GM18858 (cell line): ENCODE data around the gene APLP2.

ENCODE experiments used
- ATAC-seq: cut with Tn5 transposase; IDR thresholded peaks from one replicate; pipeline ENCODE4 v1.9.1; 2021; ENCODE audit not compliant: unreplicated experiment

The APLP2 gene

DNA sequence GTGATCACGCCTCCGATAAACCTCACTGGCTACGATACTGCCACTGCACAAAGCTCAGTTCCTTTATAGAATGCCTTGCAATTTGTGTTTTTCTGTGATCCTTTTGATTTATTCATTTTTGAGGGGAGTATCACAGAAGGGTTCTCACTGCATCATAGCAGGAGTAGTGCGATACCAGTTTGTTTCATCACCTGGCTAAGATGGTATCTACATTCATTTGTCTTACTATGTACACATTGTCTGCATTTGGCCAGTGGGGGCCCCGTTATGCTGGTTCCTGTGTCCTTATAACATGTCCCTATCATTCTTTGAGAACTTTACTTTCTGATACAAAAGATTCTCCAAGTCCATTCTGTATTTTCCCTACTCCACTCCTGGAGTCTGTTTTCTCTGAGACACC lies 44.6 kb downstream of the APLP2 start:
- no peak for ATAC-seq

DNA sequence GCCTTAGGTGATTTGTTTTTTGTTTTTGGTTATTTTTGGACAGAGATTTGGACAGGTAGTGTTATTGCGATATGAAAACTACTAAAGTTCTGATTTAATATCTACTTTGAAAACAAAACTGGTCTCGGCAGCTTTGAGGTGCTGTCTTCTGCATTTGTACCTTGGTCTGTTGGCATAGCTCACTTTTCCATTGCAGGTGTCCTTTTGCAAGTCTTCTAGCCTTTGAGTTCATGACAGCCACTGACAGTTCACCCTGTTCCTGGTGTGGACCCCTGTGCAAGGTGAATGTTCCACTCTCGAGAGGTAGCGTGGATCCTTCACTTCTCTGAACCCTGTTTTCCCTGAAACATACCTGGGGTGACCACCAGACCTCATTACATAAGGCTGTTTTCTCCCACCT lies 45.0 kb downstream of the APLP2 start:
- ATAC-seq, result no peak

DNA sequence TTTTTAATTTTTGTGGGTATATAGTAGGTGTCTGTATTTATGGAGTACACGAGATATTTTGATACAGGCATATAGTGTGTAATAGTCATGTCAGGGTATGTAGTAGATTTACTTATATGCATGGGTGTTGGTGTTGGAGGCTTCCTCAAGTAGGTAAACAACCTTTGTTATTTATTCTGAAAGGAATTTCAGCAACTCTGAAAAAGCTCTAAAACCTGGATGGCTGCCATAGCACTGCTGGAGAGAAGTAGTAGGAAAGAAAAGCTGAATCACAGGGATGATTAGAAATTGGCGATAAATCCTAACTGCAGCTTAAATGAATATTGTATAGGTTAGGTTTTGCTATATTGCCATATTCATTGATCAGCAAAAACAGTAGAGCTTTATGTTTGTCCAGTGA lies 45.5 kb downstream of the APLP2 start:
- ATAC-seq, result no peak

DNA sequence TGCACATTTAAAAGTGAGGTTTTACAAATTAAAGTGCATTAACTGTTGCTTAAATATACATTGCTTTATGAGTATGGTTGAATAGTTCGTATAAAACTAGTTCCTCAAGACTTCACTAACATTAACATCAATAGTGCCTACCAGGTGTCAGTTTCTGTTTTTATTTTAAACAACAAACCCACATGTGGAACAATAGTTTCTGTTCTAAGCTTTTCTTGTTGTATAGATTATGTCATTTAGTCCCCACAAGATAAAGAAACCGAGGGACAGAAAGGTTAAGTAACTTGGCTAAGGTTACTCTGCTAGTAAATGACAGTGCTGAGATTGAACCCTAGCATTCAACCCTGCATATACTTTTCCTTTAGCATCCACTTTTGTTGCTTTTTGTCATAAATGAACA lies 48.5 kb downstream of the APLP2 start:
- peak; percentile 90 for ATAC-seq

DNA sequence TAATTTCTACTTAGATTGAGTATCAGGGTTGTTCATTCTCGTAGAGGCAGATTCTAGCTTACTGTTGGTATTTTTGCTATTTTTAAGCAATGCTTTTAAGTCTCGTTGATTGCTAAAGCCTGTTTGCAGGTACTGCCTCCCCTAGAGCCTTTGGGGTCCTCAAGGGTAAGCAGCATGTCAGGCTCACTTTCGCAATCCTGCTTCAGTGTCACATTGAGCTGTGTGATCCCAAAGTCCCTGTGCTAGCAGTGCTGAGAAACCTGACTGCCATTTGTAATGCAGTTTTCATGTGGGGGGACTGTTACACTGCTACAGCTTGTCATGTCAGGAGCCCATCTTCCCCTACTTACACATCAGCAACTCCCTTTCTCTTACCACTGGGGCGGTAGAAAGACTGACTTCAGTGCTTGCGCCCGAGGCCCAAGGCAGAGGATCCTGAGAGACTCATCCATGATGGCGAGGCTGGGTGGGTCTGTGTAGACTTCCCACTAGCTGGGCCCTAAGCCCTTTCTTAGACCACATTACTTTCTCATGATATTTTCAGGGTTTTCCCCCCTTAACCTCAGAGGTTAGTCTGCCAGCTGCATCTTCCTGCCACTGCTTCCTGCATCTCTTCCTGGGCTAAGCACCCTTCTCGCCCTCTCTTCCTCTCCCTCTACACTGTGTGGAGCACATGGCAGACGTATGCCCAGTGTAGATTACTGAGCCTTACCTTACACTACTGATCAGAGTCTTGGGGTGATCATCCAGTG lies 49.1 kb downstream of the APLP2 start:
- ATAC-seq, result peak; percentile 35

DNA sequence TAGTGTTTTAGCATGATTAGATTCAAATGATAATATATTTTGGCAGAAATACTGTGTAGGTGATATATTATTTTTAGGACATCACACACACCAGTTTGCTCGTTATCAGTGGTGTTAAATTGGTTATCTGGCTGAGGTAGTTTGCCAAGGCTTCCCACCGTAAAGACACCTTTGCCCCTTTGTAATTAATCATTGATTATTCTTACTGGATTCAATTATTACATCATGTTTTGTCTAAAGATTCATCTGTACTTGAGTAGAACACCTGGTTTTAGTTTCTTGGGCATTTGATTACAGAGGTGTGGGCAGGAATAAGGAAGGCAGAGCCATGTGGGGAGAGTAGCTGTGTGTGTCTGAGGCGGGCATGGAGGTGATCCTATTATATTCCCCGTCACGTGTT lies 50.4 kb downstream of the APLP2 start:
- ATAC-seq, result no peak

DNA sequence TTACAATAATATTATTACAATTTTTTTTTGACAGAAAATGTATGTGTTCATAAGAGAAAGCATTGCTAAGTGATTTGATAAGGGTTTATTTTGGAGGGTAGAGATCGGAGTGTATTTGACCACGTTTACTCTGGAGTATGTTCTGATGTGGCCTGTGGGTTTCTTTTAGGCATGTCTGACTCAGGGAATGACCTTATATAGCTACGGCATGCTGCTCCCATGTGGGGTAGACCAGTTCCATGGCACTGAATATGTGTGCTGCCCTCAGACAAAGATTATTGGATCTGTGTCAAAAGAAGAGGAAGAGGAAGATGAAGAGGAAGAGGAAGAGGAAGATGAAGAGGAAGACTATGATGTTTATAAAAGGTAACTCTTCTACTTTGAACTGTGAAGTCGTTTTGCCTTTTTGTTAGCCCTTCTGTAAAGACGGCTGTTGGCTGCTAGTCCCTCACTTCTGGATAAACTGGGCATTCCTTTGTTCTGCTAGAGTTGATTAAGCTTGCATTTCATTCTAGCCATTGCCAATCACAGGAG lies 51.8 kb downstream of the APLP2 start:
- no peak for ATAC-seq

DNA sequence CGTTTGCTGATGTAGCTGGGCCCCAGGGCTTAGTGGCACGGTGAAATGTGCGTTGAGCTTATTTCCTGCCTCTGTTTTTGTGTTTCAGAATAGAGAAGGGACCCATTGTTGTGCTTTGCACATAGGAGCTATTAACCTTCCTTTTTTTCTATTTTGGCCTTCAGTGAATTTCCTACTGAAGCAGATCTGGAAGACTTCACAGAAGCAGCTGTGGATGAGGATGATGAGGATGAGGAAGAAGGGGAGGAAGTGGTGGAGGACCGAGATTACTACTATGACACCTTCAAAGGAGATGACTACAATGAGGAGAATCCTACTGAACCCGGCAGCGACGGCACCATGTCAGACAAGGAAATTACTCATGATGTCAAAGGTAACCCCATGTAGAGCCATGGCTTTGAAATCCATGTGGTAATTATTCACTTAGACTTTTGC lies 52.5 kb downstream of the APLP2 start:
- ATAC-seq, result no peak

DNA sequence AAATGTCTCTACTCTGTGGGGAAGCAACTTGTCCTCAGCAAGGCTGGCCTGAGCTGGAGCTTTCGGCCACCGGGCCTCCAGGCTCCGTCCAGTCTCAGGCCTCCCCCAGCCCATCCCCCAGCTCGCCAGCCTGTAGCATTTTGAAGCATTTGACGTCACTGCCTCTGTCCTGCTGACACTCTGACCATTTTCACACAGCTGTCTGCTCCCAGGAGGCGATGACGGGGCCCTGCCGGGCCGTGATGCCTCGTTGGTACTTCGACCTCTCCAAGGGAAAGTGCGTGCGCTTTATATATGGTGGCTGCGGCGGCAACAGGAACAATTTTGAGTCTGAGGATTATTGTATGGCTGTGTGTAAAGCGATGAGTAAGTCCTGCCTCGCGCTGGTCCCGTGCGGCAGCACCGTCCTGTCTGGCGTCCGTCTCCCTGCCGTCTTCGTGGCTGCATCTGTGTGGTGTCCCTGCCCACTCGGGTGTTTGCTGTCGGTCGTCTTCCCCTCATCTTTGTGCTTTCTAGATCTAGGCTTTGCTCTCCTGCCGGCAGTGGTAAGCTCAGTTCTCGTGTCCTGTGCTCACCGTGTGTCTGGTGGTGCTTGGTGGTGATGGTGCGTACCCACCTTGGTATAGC lies 53.8 kb downstream of the APLP2 start:
- ATAC-seq, result no peak

DNA sequence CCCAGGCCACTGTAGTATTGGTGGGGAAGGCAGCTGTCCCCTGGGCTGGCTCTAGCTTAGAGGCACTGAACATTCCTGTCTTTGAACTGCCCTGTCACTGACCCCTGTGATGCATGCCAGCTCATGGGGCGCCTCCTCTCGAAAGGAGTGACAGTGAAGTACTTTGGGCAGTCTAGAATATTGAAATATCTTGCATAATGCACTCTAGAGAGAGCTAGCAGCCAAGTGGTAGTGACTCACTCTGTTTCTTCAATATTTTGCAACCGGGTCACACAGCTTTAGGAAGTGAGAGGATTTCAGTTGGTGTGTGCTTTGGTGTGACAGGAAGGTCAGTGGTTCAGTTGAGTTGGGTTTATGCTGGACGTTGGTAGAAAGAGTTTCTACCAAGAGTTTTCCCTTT lies 54.4 kb downstream of the APLP2 start:
- ATAC-seq, result no peak

DNA sequence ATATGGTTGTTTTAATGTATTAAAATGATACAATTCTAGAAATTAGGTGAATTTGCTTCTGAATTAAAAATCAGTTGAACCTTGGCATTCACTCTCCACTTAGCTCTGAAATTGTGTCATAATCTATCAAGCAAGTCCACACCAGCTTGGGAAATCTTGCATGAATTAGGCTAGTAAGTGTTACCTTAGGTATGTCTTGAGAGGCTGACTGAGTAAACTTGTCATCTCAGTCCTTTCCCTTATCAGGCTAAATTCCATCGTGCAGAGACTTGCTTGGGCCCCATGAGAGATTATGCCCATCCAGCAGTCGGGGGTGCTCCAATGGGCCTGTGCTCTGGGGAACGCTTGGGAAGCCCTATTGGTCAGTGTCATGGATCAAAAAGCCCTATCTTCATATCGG lies 55.9 kb downstream of the APLP2 start:
- no peak for ATAC-seq

DNA sequence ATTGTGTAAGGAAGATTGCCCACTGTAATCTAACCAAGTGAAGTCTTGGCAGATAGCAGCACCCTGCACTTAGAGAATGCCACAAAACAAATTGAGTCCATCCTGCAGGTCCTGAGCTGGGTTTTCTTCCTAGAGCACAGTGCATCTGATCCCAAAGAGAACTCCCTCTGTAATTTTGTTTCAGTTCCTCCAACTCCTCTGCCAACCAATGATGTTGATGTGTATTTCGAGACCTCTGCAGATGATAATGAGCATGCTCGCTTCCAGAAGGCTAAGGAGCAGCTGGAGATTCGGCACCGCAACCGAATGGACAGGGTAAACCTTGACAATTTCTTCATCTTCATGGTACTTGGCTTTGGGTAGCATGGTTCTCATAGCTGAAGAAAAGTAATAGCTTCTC lies 56.8 kb downstream of the APLP2 start:
- no peak for ATAC-seq

DNA sequence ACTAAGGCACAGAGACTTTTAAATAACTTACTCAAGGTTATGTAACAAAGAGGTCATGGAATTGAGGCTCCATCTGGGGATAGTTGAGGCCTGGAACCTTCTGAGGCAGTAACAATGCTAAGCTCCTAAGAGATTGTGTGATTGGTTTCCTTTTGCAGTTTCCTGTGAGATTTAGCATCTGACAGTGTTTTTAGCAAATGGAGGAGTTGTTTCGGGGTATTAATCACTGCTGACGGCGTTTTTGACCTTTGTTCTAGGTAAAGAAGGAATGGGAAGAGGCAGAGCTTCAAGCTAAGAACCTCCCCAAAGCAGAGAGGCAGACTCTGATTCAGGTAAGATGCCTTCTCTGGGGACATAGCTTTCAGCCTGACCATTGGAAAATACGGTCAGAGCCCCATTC lies 57.8 kb downstream of the APLP2 start:
- ATAC-seq, result no peak

DNA sequence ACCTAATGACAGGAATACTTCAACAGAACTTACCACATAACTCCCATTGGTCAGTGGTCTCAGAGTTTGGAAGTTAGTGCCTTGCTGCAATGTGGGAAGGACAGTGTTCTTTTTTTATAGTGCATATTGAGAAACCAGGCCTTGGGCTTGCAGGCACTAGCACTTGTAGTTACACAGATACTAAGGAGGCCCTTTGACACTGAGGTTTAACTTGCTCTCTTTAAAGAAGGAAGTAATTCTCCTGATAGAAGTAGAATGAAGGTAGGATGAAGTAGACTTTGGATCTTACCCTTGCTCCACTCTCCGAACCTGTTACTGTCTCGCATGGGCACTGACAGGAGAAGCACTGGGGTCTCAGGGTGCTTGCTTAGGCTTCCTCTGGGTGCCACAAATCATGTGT lies 58.9 kb downstream of the APLP2 start:
- ATAC-seq, result no peak

DNA sequence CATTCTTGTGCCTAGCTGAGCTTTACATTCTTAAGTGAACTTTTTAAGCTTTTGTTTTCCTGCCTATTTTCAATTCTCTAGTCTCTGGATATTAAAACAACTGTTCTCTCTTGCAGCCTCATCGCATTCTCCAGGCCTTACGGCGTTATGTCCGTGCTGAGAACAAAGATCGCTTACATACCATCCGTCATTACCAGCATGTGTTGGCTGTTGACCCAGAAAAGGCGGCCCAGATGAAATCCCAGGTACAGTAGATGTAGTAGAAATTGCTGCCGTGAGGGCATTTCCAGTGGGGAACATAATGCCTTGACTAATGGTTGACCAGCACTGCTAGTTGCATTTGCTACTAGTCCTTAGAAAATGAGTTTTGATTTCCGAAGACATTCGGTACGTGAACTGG lies 60.2 kb downstream of the APLP2 start:
- no peak for ATAC-seq

DNA sequence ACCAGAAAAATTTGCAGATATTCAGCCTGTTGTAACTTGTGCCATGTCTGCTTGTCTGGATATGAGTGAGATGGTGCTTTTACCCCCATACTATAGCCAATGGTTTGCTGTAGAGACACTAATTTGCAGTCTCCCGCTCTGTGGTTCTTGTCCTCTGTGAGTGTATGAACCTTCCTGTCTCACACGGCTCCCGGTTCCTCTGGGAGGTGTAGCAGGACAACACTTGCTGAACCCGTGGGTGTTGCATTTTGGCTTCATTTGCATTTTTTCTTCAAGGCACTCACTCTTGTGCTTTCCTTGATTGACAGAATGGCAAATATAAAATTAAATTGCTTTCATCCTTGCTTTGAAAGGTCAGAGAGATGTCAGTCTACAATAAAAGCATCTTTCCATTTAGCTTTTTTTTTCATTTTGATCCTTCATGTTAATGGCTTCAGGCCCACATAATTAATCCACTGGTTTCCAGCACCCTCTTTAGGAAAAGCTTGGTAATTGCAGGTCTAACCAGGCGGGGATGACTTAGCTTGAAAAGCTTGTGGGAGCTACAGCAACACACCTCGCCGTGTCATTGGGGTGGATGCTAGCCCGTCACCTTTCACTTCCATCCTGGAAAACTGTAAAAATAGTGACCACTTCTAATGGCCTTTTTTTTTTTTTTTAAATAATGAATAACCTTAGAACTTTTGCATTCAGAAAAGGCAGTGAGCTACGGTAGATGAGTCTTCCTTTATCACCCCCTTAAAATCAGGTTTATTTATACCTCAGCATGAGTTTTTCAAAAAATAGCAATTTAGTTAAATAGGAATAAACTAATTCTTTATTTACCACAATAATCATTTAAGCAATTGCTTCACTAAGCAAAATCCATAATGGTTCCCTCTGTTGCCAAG lies 62.5 kb downstream of the APLP2 start:
- ATAC-seq, result peak; percentile 47

DNA sequence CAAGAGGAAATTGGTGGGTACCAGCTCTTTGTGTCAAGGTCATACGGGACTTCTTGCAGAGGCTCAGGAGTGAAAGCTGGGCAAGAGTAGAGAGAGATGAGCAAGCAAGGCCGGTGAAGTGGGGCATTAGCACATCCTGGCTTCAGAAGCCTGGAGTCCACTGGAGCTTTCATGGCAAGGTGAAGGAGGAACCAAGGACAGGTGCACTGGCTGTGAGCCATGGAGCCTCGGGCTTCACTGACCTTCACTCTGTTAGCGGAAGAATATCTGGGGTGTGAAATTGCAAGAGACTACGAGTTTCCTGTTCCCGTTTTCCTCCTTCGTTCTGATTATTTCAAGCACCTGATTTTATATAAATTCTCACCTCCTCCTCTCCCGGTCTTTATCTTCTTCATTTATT lies 64.0 kb downstream of the APLP2 start:
- ATAC-seq, result no peak

DNA sequence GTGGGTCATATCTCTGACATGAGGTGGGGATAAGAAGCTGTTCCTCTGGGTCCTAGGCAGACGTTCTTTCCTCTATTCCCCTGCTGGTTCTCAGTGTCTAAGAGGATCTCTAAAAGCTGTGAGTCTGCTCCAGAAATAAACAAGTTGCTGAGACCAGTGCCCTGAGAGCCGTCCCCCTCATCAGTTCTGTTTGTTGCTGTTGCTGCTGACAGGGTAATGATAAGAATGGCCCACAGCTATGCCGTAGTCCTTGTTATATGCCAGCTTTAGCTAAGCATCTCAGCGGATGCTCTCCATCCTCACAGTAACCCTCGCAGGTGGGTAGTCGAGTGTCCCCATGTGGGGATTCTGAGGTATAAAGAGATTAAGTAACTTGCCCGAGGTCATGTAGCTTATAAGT lies 66.4 kb downstream of the APLP2 start:
- no peak for ATAC-seq

DNA sequence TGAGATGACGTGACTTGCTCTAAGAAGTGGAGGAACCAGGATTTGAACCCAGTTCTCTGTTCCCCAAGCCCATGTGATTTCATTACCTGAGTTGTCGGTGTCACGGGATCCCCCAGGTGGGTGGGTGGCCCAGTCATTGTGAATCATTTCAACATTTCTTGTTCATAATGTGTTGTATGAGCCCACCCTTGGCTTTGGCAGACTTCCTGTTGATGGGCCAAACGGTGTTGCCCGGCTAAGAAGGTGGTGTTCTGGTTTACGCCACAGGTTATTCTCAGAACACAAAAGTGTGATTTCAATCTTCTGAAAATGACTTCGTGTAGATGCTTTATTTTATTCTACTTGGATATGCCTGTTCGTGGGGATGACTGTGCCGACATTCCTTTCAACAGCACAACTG lies 68.3 kb downstream of the APLP2 start:
- no peak for ATAC-seq

DNA sequence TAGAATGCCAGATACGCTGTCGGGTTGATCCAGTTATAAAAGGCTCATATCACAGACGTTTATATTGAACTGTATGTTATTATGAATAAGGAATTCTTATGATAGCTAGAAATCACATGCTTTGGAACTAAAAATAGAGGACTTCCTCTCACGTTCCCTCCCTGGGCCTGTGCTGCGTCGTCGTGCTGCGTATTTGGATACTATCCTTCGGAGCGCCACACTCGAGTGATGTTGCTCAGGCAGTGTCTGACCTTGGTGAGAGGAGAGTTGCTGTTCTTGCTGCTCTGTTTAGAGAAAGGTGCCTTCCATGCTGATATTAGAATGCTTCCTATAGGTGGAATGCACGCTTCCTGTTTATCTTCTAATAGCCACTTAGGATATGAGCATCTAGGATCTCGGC lies 69.7 kb downstream of the APLP2 start:
- ATAC-seq, result no peak

DNA sequence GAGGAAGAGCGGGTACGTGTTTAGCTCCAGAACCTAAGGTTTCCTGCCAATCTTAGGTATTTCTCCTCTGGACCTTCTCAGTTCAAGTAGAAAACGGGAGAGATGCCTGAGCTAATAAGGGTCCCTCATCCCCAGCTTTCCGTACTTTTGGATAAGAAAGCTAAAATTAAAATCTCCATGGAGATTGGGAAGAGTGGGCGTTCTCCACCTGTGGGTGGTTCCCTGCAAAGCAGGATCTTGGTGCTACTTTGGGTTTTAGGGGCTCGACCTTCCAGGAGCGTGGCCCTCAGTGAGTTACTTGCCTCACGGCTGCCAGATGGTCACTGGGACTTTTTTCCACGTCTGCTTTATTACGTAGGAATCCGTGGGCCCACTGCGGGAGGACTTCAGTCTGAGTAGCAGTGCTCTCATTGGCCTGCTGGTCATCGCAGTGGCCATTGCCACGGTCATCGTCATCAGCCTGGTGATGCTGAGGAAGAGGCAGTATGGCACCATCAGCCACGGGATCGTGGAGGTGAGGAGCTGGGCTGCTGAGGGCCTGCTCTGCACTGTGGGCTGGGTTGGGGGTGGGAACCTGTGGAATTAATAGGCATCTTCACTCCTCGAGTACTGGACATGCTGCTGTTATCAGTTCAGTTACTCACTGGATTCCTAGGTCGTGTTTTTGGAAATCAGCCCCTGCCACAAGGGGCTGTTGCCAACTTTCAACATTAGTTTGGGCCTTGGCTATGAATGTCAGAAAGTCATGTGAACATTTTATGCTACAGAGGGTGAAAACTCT lies 72.1 kb downstream of the APLP2 start:
- ATAC-seq, result no peak
